Heart left ventricle (tissue), 16 donors: Measurements from ENCODE around the gene CCNL2. TPM values are rescaled to one million over a fixed set of nuclear protein-coding genes. Genes with fewer than 3 reads are reported as not detected.
"Not testable (repeated sequence)": the region's sequence is repeated elsewhere in the genome, so short reads cannot be mapped to it uniquely, and the experiment has no call there.

Experiments used
- ATAC-seq, 4 donors: fragments of 200-7000 bp; cut with Tn5 transposase; one replicate each; pipeline ENCODE4 v1.9.1; 2020 to 2022; ENCODE audit warnings: moderate library complexity in 4 of 4, mild to moderate bottlenecking in 3 of 4, moderate number of reproducible peaks in 1 of 4
- DNase-seq, 5 donors: peaks; one replicate each; pipeline ENCODE4 v3.0.0-alpha.2; 2020
- H3K27ac ChIP-seq, 12 donors: fragments of 200-600 bp; sonication (generic) in 4 of 12; one replicate each; pipeline versions ENCODE4 v1.5.0 to v1.8.0; 2016 to 2022; ENCODE audit warnings: mild to moderate bottlenecking in 2 of 12
- H3K27me3 ChIP-seq, 9 donors: fragments of 200-600 bp; sonication (generic) in 2 of 9; one replicate each; pipeline versions ENCODE4 v1.5.1 to v1.8.0; 2016 to 2022; ENCODE audit warnings: mild to moderate bottlenecking in 3 of 9
- H3K36me3 ChIP-seq, 9 donors: fragments of 200-600 bp; sonication (generic) in 2 of 9; one replicate each; pipeline versions ENCODE4 v1.5.0 to v1.8.0; 2018 to 2022; ENCODE audit warnings: mild to moderate bottlenecking in 2 of 9
- H3K4me1 ChIP-seq, 12 donors: fragments of 200-600 bp; sonication (generic) in 4 of 12; one replicate each; pipeline versions ENCODE4 v1.5.0 to v1.8.0; 2016 to 2022; ENCODE audit warnings: mild to moderate bottlenecking in 3 of 12
- H3K4me3 ChIP-seq, 12 donors: fragments of 200-600 bp; sonication (generic) in 4 of 12; one replicate each; pipeline versions ENCODE4 v1.5.0 to v1.8.0; 2017 to 2022; ENCODE audit warnings: mild to moderate bottlenecking in 9 of 12, moderate library complexity in 4 of 12
- H3K9me3 ChIP-seq, 12 donors: fragments of 200-600 bp; sonication (generic) in 4 of 12; one replicate each; pipeline versions ENCODE4 v1.5.0 to v1.8.0; 2016 to 2022; ENCODE audit warnings: mild to moderate bottlenecking in 1 of 12
- CTCF ChIP-seq, 12 donors: fragments of 200-600 bp; sonication (generic) in 4 of 12; IDR thresholded peaks; one replicate each; pipeline versions ENCODE4 v1.5.0 to v1.8.0; 2018 to 2022; ENCODE audit warnings: antibody characterized with exemption in 12 of 12, mild to moderate bottlenecking in 5 of 12
- POLR2A ChIP-seq, 2 donors: fragments of 450-650 bp; IDR thresholded peaks; one replicate each; pipeline ENCODE4 v1.6.1; 2017; ENCODE audit warnings: antibody characterized with exemption in 2 of 2, mild to moderate bottlenecking in 2 of 2, moderate library complexity in 2 of 2
- WGBS, 4 donors: extraction: QIAGEN DNeasy Blood & Tissue Kit in 2 of 4; methylation state at CpG; one replicate each; pipeline versions ENCODE4 v1.1.5 to v1.1.7; 2013 to 2018; 5-methylcytosine and 5-hydroxymethylcytosine counted together
- intact Hi-C, 10 donors: fragments of 100-400 bp; cut with DNase I; formaldehyde crosslinking; loops; one replicate each; pipeline versions ENCODE4 v1.11.1 to v1.14.2; 2022
- polyA plus RNA-seq, 2 donors: library from polyadenylated mRNA; stranded (reverse); fragments of 200-250 nt; gene quantifications; one replicate each; pipeline ENCODE4 v1.2.3, GENCODE V29; 2013
- total RNA-seq, 9 donors: library from RNA; depleted of rRNA in 2 of 9; stranded (reverse); fragments of >200 nt in 2 of 9; fragmentation: NEBNext Ultra II Directional in 3 of 9; extraction: Animal tissue kit (Norgen Biotek cat#: 25700) in 3 of 9; gene quantifications; one replicate each; pipeline versions ENCODE4 v1.1.0 to v1.2.4, GENCODE V29; 2016 to 2023
- donor health status: ischemic (EF 13 %, LVEDD 7.1; RV severe dilation, severe dysfunction).
- donor health status: healthy with polysubstance abuse.
- donor health status: DM: no; HTN: yes; CAD: no.
- donor health status: DM: no; HTN: no; CAD: no.
- donor health status: ischemic (EF 25% LVEDD 6.9; RV normal size, moderate dysfunction).
- donor health status: ischemic (EF 25% LVEDD 5.7; RV mildly dilated, moderate dysfunction).
- donor health status: healthy.
- donor health status: DM: yes; HTN: yes; CAD: no.
- donor health status: ischemic (EF 35%, LVEDD 5.7; RV mildly dilated, moderate dysfunction).
- donor health status: nonischemic (EF 11% LVEDD 7.7; RV severe dilation, severe dysfunction).
- donor health status: DM: yes; HTN: yes; CAD: no.
- donor health status: PGD.
- donor health status: ischemic (EF 29% LVEDD 5.4; RV normal size, mild dysfunction).
- donor health status: nonischemic (EF 23%, LVEDD 6.1; RV moderate dilation, normal function).

The CCNL2 gene
- total and polyA plus RNA-seq, 11 donors = 35.4 to 87.8 (median 50.7) TPM

DNA sequence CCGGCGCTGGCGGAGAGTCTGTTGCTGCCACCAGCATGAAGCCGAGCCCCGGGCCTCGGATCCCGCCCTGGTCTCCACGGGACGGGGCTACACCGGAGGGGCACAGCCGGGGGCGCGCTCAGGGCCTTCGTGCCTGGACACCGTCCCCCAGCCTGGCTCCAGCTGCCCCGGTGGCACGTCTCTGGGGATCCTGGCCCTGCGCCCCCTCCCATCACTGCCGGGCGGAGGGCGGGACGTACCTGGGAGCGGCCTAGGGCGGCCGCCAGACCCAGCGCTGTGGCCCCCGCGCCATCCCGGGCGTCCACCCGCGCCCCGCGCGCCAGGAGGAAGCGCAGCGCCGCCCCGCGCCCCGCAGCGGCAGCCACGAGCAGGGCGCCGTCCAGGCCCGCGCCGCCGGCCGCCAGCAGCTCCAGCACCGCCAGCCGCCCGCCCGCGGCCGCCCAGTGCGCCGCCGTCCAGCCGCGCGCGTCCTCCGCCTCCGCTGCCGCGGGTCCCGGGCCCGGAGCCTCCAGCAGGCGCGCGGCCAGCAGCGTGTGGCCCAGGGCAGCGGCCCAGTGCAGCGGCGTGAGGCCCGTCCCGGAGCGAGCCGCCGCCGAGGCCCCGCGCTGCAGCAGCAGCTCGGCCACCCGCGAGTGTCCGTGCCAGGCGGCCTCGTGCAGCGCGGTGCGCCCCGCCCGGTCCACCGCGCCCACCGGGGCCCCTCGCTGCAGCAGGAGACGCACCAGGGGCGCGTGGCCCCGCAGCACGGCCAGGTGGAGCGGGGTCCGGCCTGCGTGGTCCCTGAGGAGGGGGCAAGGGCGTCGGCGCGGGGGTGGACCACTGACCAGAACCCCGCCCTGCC, 20.9 kb upstream of the CCNL2 start:
- no peaks in the 10 kb centered on the region for H3K9me3 ChIP-seq
- peak in 3 of 4 donors; percentile 52 to 68 (median 64) for ATAC-seq
- TF ChIP-seq CTCF (IDR thresholded peaks at IDR 0.05) (peak in 3 of 12 donors; percentile 8 to 20 (median 10)), POLR2A (IDR thresholded peaks at IDR 0.05) (no peak)
- WGBS, 4 donors = 10 to 19% (median 14%) methylated on average over 55 to 112 of the region's 112 CpGs
- H3K27ac ChIP-seq = peak overlapping the region; percentile 27 to 79 (median 67)
- H3K4me1 ChIP-seq = peaks cover 0 to 25% (median 2%) of the 10 kb centered on the region in 12 donors
- DNase-seq = peak in 3 of 5 donors; percentile 14 to 70 (median 42)
- H3K4me3 ChIP-seq = peak overlapping the region in 10 of 12 donors; percentile 35 to 63 (median 54)
- H3K36me3 ChIP-seq = no peaks in the 10 kb centered on the region
- intact Hi-C loops = no loop called here
- H3K27me3 ChIP-seq = peaks cover 0 to 10% (median 0%) of the 10 kb centered on the region in 9 donors

DNA sequence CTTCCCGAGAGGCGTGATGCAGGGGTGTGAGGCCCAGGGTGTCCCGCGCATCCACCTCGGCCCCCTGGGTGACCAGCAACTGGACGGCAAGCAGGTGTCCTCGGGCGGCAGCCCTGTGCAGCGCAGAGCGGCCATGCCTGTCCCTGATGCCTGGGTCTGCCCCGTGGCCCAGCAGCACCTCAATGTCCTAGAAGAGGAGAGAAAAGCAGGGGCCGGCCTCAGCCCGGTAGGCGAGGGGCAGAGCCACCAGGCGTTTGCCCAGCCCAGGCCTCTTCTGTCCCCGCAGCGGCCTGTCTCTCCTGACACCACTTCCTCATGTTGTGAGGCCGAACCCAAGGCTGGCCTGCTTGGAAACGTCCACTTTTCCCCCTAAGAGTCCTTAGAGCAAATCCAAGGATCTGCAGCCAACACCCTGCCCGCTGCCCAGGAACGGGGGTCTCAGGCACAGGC, 20.3 kb upstream of the CCNL2 start:
- WGBS, 4 donors = 83 to 91% (median 85%) methylated on average over 19 to 21 of the region's 21 CpGs
- ATAC-seq = peak in 3 of 4 donors; percentile 18 to 27 (median 25)
- H3K27me3 ChIP-seq = peaks cover 0 to 10% (median 0%) of the 10 kb centered on the region in 9 donors
- no peaks in the 10 kb centered on the region for H3K9me3 ChIP-seq
- intact Hi-C loops = no loop called here
- H3K4me1 ChIP-seq = peaks cover 0 to 25% (median 2%) of the 10 kb centered on the region in 12 donors
- TF ChIP-seq CTCF (IDR thresholded peaks at IDR 0.05) (no peak), POLR2A (IDR thresholded peaks at IDR 0.05) (no peak)
- peak overlapping the region; percentile 27 to 79 (median 67) for H3K27ac ChIP-seq
- H3K4me3 ChIP-seq = peak overlapping the region in 10 of 12 donors; percentile 35 to 63 (median 54)
- DNase-seq = peak in 1 of 5 donors; percentile 55
- no peaks in the 10 kb centered on the region for H3K36me3 ChIP-seq

DNA sequence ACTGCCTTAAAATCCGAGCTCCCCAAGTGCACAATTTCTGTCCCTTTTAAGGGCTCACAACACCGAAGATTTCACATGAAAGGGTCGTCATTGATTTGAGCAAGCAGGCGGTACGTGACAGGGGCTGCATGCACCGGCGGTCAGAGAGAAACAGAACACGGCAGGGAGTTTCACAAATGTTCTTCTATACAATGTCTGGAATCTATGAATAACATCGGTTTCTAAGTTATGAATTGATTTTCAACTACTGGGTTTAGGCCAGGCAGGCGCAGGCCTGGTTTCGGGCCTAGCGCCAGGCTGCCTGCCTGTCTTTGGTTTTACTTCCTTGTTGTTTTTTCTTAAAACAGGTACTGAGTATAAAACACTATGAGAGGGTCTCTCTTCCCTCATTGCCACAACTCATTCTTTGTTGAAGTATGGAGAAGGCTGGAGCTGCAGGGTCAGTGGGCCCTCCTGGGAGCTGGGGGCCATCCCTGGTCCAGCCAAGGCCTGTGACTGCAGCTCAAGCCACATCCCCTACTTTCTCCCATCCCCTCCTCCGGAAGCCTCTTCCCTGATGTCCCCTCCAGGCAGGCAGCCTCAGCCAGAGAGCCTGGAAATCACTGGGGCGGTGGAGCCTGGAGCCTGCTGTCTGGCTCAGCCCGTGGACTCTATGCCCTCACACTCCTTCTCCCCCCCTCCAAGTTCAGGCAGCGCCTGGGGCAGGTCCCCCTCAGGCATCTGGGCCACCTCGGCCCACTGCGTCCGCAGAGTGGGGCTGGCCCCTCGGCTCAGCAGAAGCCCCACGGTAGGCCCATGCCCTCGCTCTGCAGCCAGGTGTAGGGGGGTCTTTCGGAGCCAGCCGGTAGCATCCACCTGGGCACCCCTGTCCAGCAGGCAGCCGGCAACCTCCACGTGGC, 19.6 kb upstream of the CCNL2 start:
- no peak overlapping the region for H3K4me3 ChIP-seq
- ATAC-seq = peak in 1 of 4 donors; percentile 25
- H3K4me1 ChIP-seq = peaks cover 0 to 25% (median 2%) of the 10 kb centered on the region in 12 donors

DNA sequence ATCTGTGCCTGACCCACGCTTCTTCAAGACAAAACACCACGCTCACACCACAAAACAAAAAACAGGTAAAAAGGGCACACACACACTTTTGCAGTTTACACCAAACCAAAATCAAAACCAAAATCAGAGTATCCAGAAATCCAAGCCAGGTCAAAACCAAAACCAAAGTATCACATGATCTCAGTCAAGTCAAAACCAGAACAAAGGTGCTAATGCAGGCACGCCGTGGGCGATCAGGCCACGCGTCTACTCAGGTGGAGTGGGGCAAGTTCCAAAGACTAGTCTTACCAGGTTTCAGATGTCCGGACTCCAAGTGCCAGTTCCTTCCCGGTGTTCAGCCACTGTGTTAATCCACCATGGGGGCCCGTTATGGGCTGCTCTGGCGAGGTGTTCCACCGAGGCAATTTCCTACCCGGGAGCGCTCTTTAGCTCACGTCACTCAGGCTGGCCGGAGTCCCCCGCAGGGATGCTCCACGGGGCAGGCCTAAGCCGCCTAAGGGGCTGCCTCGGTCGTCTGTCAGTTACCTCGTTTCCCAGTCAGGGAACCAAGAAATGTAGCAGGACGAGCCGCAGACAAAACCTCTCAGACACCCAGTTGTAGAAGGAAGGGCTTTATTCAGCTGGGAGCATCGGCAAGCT, 18.8 kb upstream of the CCNL2 start:
- H3K27me3 ChIP-seq, H3K27ac ChIP-seq, H3K36me3 ChIP-seq, intact Hi-C loops, ATAC-seq, H3K4me3 ChIP-seq, H3K9me3 ChIP-seq: not testable (repeated sequence)
- peak in 1 of 5 donors; percentile 33 for DNase-seq
- WGBS, 4 donors = 90 to 94% (median 92%) methylated on average over 12 to 25 of the region's 25 CpGs
- H3K4me1 ChIP-seq = peaks cover 0 to 25% (median 2%) of the 10 kb centered on the region in 12 donors

More for the DNA sequence above, 19.6 kb upstream of the CCNL2 start:
- 92 to 95% (median 95%) methylated on average over 17 to 26 of the region's 26 CpGs for WGBS, 4 donors
- DNase-seq = peak in 1 of 5 donors; percentile 53
- Histone ChIP-seq H3K9me3 (no peaks in the 10 kb centered on the region), H3K27me3 (peaks cover 0 to 10% (median 0%) of the 10 kb centered on the region in 9 donors), H3K27ac (peak overlapping the region in 1 of 12 donors; percentile 79), H3K36me3 (no peaks in the 10 kb centered on the region)
- intact Hi-C loops = no loop called here
- TF ChIP-seq CTCF (IDR thresholded peaks at IDR 0.05) (no peak), POLR2A (IDR thresholded peaks at IDR 0.05) (no peak)

GRCh38 chr1:1417396-1417795, 18.3 kb upstream of the CCNL2 start:
- H3K27me3 ChIP-seq, intact Hi-C loops: not testable (repeated sequence)

More at GRCh38 chr1:1417396-1417795, 18.3 kb upstream of the CCNL2 start:
- not testable (repeated sequence) for H3K4me3 ChIP-seq, H3K27ac ChIP-seq, ATAC-seq, H3K9me3 ChIP-seq, H3K36me3 ChIP-seq
- peak in 1 of 5 donors; percentile 15 for DNase-seq
- H3K4me1 ChIP-seq = peaks cover 0 to 25% (median 2%) of the 10 kb centered on the region in 12 donors
- WGBS, 4 donors = 80 to 88% (median 85%) methylated on average over 5 of the region's 5 CpGs
